HepG2 (cell line): Measurements from ENCODE around the gene CBX2. TPM values are rescaled to one million over a fixed set of nuclear protein-coding genes. Genes with fewer than 3 reads are reported as not detected.

Experiments used
- FOXK1 ChIP-seq: sonication (generic); formaldehyde crosslinking; IDR thresholded peaks from 2 replicates; pipeline ENCODE4 v1.4.0; 2020; ENCODE audit warnings: low read depth, missing genetic modification reagents, borderline replicate concordance
- KDM2A ChIP-seq: sonication (generic); formaldehyde crosslinking; IDR thresholded peaks from 2 replicates; pipeline ENCODE4 v1.4.0; 2020; ENCODE audit warnings: low read depth, missing genetic modification reagents, borderline replicate concordance
- NCOA5 ChIP-seq: sonication (generic); formaldehyde crosslinking; IDR thresholded peaks from 2 replicates; pipeline ENCODE4 v1.4.0; 2020; ENCODE audit warnings: missing genetic modification reagents
- NFKB2 ChIP-seq: sonication (generic); formaldehyde crosslinking; IDR thresholded peaks from 2 replicates; pipeline ENCODE4 v1.4.0; 2020; ENCODE audit warnings: missing genetic modification reagents, borderline replicate concordance
- PAWR ChIP-seq: sonication (generic); formaldehyde crosslinking; IDR thresholded peaks from 2 replicates; pipeline ENCODE4 v1.4.0; 2020; ENCODE audit warnings: missing genetic modification reagents, mild to moderate bottlenecking, borderline replicate concordance
- POLR2AphosphoS5 ChIP-seq: IDR thresholded peaks from 2 replicates; pipeline ENCODE4 v1.6.1; 2012; ENCODE audit warnings: low read depth, low read length
- RARA ChIP-seq: IDR thresholded peaks from 2 replicates; pipeline ENCODE4 v1.6.1; 2016; ENCODE audit warnings: missing genetic modification reagents, missing compliant biosample characterization
- RELA ChIP-seq: sonication (generic); formaldehyde crosslinking; IDR thresholded peaks from 2 replicates; pipeline ENCODE4 v1.4.0; 2020; ENCODE audit warnings: missing genetic modification reagents
- SALL1 ChIP-seq: sonication (generic); formaldehyde crosslinking; IDR thresholded peaks from 2 replicates; pipeline ENCODE4 v1.8.0; 2022; ENCODE audit warnings: mild to moderate bottlenecking, missing genetic modification reagents
- SP1 ChIP-seq, 2 experiments: fragments of 450-650 bp in 1 of 2; sonication (generic) in 1 of 2; formaldehyde crosslinking in 1 of 2; IDR thresholded peaks; 2 replicates each; pipeline versions ENCODE4 v1.4.0 to v1.6.1; 2016 to 2020; ENCODE audit warnings: missing genetic modification reagents in 1 of 2
- ZFP36L2 ChIP-seq: sonication (generic); formaldehyde crosslinking; IDR thresholded peaks from 2 replicates; pipeline ENCODE4 v1.4.0; 2020; ENCODE audit warnings: missing genetic modification reagents
- ZFYVE20 ChIP-seq: sonication (generic); formaldehyde crosslinking; IDR thresholded peaks from 2 replicates; pipeline ENCODE4 v1.8.0; 2023; ENCODE audit warnings: low read depth, mild to moderate bottlenecking, moderate library complexity, missing genetic modification reagents, borderline replicate concordance
- ZNF431 ChIP-seq: sonication (generic); formaldehyde crosslinking; IDR thresholded peaks from 2 replicates; pipeline ENCODE4 v1.9.0; 2022; ENCODE audit warnings: missing genetic modification reagents, low read depth, mild to moderate bottlenecking, borderline replicate concordance
- ZNF567 ChIP-seq: sonication (generic); formaldehyde crosslinking; IDR thresholded peaks from 2 replicates; pipeline ENCODE4 v1.8.1; 2023; ENCODE audit warnings: mild to moderate bottlenecking, missing genetic modification reagents, borderline replicate concordance
- ZNF780A ChIP-seq: sonication (generic); formaldehyde crosslinking; IDR thresholded peaks from 2 replicates; pipeline ENCODE4 v1.8.0; 2022; ENCODE audit warnings: mild to moderate bottlenecking, missing genetic modification reagents, moderate library complexity
- ZNF883 ChIP-seq: sonication (generic); formaldehyde crosslinking; IDR thresholded peaks from 2 replicates; pipeline ENCODE4 v1.5.1; 2020; ENCODE audit warnings: mild to moderate bottlenecking, missing genetic modification reagents; ENCODE audit errors: not compliant biosample characterization
- polyA plus RNA-seq, 8 experiments: library from polyadenylated mRNA; depleted of rRNA in 3 of 8; stranded (reverse) in 7 of 8; unstranded in 1 of 8; fragments of >200 nt; fragmentation: Illumina TruSeq in 4 of 8; extraction: Trizol in 4 of 8; gene quantifications; 2 replicates each; pipeline versions ENCODE4 v1.2.1 to v1.2.3, GENCODE V29; 2011 to 2016; ENCODE audit warnings: low read depth in 4 of 8, missing spikeins in 1 of 8, mixed read lengths in 1 of 8; ENCODE audit not compliant: insufficient read depth in 1 of 8
- total RNA-seq, 5 experiments: library from RNA; depleted of rRNA; stranded (reverse); fragments of >200 nt; fragmentation: Illumina TruSeq; extraction: Trizol; gene quantifications; 2 replicates each; pipeline ENCODE4 v1.2.3, GENCODE V29; 2016; ENCODE audit warnings: low read depth in 1 of 5
- TF ChIP-seq, protein P1 (sequence below): sonication (generic); formaldehyde crosslinking; IDR thresholded peaks from 2 replicates; pipeline ENCODE4 v1.5.0; 2020; ENCODE audit warnings: mild to moderate bottlenecking, missing genetic modification reagents, borderline replicate concordance
- TF ChIP-seq, protein P2 (sequence below): sonication (generic); formaldehyde crosslinking; IDR thresholded peaks from 2 replicates; pipeline ENCODE4 v1.8.1; 2023; ENCODE audit warnings: missing genetic modification reagents, inconsistent platforms, borderline replicate concordance
- TF ChIP-seq, protein P3 (sequence below): sonication (generic); formaldehyde crosslinking; IDR thresholded peaks from 2 replicates; pipeline ENCODE4 v1.5.0; 2020; ENCODE audit warnings: missing genetic modification reagents

Gene CBX2
- total and polyA plus RNA-seq, 2 of the 13 experiments (the other 11 are each of a cell fraction or from before 2014, with no cell fraction given): 14.5 to 31.1 TPM

DNA sequence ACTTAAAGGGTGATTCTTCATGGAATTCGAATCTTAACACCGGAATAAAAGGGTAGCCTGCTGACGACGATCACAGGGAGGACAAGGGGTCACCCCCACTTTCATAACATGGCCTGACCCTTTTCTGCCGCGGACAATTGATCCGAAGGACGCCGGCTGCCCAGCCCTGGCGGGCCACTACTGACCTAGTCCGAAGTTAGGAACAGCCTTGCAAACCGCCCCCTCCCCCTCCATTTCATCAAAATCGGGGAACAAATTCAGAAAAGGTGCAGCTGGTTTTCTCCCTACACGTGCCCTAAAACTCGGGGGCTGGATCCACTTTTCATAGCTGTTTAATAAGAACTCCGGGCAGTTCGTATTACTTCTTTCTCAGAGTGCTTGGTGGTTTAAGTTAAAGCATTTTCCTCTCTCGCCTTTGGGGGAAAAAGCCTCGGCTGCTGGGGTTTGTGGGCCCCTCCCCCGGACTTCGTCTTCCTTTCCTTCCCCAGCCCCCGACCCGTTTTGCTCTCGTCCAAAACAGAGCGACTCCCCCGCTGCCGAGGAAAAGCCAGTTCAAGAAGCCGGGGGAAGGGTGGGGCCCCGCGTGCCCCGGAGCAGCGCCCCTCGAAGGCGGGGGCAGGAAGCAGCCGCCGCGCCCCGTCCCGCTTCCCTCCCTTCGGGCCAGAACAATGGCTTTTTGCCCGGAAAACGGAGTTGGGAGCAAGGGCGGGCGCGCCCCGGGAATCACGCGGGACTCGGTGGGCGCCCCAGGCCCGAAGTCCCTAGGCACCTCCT, 641 bp upstream of the CBX2 start (continued):
- TF ChIP-seq RARA (CRISPR knock-in tag): peak; percentile 37; the same call in 1 of the 2 replicates
- TF ChIP-seq KDM2A (CRISPR knock-in tag): peak; percentile 70; the same call in 1 of the 2 replicates
- peak; percentile 46; the same call in 1 of the 2 replicates for TF ChIP-seq POLR2AphosphoS5
- TF ChIP-seq FOXK1 (CRISPR knock-in tag): no peak
- no peak for TF ChIP-seq SP1 (IDR thresholded peaks at IDR 0.05)
- peak; percentile 72 for TF ChIP-seq SP1 (CRISPR knock-in tag; IDR thresholded peaks at IDR 0.05)
- no peak for TF ChIP-seq RELA
- TF ChIP-seq ZFYVE20 (CRISPR knock-in tag): no peak
- TF ChIP-seq SALL1 (CRISPR knock-in tag): peak; percentile 77
- TF ChIP-seq, protein P1, sequence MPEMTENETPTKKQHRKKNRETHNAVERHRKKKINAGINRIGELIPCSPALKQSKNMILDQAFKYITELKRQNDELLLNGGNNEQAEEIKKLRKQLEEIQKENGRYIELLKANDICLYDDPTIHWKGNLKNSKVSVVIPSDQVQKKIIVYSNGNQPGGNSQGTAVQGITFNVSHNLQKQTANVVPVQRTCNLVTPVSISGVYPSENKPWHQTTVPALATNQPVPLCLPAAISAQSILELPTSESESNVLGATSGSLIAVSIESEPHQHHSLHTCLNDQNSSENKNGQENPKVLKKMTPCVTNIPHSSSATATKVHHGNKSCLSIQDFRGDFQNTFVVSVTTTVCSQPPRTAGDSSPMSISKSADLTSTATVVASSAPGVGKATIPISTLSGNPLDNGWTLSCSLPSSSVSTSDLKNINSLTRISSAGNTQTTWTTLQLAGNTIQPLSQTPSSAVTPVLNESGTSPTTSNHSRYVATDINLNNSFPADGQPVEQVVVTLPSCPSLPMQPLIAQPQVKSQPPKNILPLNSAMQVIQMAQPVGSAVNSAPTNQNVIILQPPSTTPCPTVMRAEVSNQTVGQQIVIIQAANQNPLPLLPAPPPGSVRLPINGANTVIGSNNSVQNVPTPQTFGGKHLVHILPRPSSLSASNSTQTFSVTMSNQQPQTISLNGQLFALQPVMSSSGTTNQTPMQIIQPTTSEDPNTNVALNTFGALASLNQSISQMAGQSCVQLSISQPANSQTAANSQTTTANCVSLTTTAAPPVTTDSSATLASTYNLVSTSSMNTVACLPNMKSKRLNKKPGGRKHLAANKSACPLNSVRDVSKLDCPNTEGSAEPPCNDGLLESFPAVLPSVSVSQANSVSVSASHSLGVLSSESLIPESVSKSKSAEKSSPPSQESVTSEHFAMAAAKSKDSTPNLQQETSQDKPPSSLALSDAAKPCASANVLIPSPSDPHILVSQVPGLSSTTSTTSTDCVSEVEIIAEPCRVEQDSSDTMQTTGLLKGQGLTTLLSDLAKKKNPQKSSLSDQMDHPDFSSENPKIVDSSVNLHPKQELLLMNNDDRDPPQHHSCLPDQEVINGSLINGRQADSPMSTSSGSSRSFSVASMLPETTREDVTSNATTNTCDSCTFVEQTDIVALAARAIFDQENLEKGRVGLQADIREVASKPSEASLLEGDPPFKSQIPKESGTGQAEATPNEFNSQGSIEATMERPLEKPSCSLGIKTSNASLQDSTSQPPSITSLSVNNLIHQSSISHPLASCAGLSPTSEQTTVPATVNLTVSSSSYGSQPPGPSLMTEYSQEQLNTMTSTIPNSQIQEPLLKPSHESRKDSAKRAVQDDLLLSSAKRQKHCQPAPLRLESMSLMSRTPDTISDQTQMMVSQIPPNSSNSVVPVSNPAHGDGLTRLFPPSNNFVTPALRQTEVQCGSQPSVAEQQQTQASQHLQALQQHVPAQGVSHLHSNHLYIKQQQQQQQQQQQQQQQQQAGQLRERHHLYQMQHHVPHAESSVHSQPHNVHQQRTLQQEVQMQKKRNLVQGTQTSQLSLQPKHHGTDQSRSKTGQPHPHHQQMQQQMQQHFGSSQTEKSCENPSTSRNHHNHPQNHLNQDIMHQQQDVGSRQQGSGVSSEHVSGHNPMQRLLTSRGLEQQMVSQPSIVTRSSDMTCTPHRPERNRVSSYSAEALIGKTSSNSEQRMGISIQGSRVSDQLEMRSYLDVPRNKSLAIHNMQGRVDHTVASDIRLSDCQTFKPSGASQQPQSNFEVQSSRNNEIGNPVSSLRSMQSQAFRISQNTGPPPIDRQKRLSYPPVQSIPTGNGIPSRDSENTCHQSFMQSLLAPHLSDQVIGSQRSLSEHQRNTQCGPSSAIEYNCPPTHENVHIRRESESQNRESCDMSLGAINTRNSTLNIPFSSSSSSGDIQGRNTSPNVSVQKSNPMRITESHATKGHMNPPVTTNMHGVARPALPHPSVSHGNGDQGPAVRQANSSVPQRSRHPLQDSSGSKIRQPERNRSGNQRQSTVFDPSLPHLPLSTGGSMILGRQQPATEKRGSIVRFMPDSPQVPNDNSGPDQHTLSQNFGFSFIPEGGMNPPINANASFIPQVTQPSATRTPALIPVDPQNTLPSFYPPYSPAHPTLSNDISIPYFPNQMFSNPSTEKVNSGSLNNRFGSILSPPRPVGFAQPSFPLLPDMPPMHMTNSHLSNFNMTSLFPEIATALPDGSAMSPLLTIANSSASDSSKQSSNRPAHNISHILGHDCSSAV (CRISPR knock-in tag): no peak
- TF ChIP-seq ZNF780A (CRISPR knock-in tag): no peak
- TF ChIP-seq NCOA5 (CRISPR knock-in tag): no peak
- TF ChIP-seq, protein P2, sequence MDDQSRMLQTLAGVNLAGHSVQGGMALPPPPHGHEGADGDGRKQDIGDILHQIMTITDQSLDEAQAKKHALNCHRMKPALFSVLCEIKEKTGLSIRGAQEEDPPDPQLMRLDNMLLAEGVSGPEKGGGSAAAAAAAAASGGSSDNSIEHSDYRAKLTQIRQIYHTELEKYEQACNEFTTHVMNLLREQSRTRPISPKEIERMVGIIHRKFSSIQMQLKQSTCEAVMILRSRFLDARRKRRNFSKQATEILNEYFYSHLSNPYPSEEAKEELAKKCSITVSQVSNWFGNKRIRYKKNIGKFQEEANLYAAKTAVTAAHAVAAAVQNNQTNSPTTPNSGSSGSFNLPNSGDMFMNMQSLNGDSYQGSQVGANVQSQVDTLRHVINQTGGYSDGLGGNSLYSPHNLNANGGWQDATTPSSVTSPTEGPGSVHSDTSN (CRISPR knock-in tag): no peak
- TF ChIP-seq PAWR (CRISPR knock-in tag): no peak
- TF ChIP-seq NFKB2 (CRISPR knock-in tag): no peak
- TF ChIP-seq ZFP36L2: no peak
- TF ChIP-seq ZNF883 (CRISPR knock-in tag): no peak
- TF ChIP-seq ZNF567 (CRISPR knock-in tag): no peak
- TF ChIP-seq, protein P3, sequence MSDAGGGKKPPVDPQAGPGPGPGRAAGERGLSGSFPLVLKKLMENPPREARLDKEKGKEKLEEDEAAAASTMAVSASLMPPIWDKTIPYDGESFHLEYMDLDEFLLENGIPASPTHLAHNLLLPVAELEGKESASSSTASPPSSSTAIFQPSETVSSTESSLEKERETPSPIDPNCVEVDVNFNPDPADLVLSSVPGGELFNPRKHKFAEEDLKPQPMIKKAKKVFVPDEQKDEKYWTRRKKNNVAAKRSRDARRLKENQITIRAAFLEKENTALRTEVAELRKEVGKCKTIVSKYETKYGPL (CRISPR knock-in tag): no peak
- no peak for TF ChIP-seq ZNF431 (CRISPR knock-in tag)
